ENCODE results near the gene MVD. TPM values are rescaled to one million over a fixed set of nuclear protein-coding genes. Genes with fewer than 3 reads are reported as not detected.

Gene MVD
- total and polyA plus RNA-seq, 2 donors (not counting 1 experiment from before 2014, with no cell fraction given): 35.9 to 204 TPM

DNA sequence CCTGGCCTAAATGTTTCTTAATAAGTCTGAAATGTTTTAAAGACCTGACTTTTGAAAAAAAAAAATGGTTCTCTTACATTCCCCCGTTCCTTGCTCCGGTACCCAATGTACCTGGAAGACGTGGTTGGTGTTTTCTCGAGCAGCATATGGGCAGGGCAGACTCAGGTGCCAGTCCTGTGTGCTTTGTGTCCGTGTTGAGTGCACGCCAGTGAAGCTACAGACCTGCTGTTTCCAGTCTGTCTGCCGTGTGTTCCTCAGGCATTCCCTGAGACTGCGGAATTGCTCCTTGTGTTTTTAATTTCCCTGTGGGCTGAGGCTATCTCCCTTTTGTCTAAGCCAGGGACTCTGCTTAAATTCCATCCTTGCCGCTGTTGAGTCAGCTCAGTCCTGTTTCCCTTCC lies 36.2 kb downstream of the MVD start:
- Histone ChIP-seq H3K36me3 (ENCODE audit: control insufficient read depth, insufficient read depth, low read length) (peaks cover 30% of the 10 kb centered on the region), H3K9me3 (ENCODE audit: control insufficient read depth, insufficient read depth, low read depth, low read length) (no peaks in the 10 kb centered on the region), H4K20me1 (ENCODE audit: control insufficient read depth, extremely low read depth, insufficient read depth, low read length) (no peaks in the 10 kb centered on the region), H3K4me3 (replicated peaks in 1 of 4; ENCODE audit: control extremely low read depth in 1 of 4, insufficient read depth in 1 of 4, low read depth in 3 of 4, low read length in 4 of 4) (no peak overlapping the region), H3K79me2 (ENCODE audit: control insufficient read depth, insufficient read depth, low read length) (no peaks in the 10 kb centered on the region), H2AFZ (ENCODE audit: low read length) (no peak overlapping the region), H3K27me3 (ENCODE audit: control insufficient read depth, insufficient read depth, low read length) (no peaks in the 10 kb centered on the region), H3K4me2 (ENCODE audit: extremely low read depth, insufficient read depth, low read length) (no peak overlapping the region), H3K27ac (ENCODE audit: insufficient read depth, low read length) (no peak overlapping the region), H3K9ac (ENCODE audit: insufficient read depth, low read length) (no peak overlapping the region), H3K4me1 (ENCODE audit: control insufficient read depth, extremely low read depth, insufficient read depth, low read length) (no peaks in the 10 kb centered on the region)
- TF ChIP-seq CTCF (conservative IDR thresholded peaks at IDR 0.05 in 1 of 2, IDR thresholded peaks at IDR 0.05 in 1 of 2; ENCODE audit: low read depth in 1 of 2, low read length in 2 of 2) (no peak), EZH2 (IDR thresholded peaks at IDR 0.05; ENCODE audit: low read length, missing control alignments) (no peak)
- DNase-seq (ENCODE audit: low read depth in 2 of 2): no peak

DNA sequence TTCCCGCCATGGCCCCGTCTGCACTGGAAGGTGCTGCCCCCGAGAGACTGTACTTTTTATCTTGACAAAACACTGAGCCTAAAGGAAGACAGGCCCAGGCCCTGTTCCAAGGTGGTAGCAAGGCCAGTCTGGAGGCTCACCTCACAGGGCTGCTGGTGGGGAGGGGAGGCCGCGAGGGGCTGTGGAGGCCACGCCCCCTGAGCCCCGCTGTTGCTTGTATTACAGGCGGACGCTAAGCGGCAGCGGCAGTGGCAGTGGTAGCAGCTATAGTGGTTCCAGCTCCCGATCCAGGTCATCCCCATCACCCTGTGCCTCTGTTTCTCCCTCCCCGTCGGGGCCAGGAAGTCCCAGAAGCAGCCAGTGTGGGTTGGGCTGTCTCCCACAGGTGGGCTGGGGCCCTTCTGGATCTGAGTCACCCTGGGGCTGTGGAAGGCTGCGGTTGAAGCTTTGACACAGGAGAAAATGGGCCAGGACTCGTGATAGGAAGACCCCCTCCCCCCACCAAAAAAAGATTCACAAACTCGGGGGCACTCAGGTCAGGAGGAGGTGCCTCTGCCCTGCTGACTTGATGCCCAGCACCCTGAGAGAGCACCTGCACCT lies 37.8 kb downstream of the MVD start:
- peaks cover 25% of the 10 kb centered on the region for H3K36me3 ChIP-seq (ENCODE audit: control insufficient read depth, insufficient read depth, low read length)
- DNase-seq (ENCODE audit: low read depth in 2 of 2): no peak

GRCh38 chr16:88624481-88624880 lies 38.4 kb downstream of the MVD start:
- no peak for DNase-seq (ENCODE audit: low read depth in 2 of 2)
- peaks cover 24% of the 10 kb centered on the region for H3K36me3 ChIP-seq (ENCODE audit: control insufficient read depth, insufficient read depth, low read length)
- no peak for TF ChIP-seq CTCF (conservative IDR thresholded peaks at IDR 0.05 in 1 of 2, IDR thresholded peaks at IDR 0.05 in 1 of 2; ENCODE audit: low read depth in 1 of 2, low read length in 2 of 2)
- no peak for TF ChIP-seq EZH2 (IDR thresholded peaks at IDR 0.05; ENCODE audit: low read length, missing control alignments)
- H3K4me3 ChIP-seq (replicated peaks in 1 of 4; ENCODE audit: control extremely low read depth in 1 of 4, insufficient read depth in 1 of 4, low read depth in 3 of 4, low read length in 4 of 4): no peak overlapping the region
- H2AFZ ChIP-seq (ENCODE audit: low read length): no peak overlapping the region
- no peaks in the 10 kb centered on the region for H3K9me3 ChIP-seq (ENCODE audit: control insufficient read depth, insufficient read depth, low read depth, low read length)
- H3K9ac ChIP-seq (ENCODE audit: insufficient read depth, low read length): no peak overlapping the region
- no peaks in the 10 kb centered on the region for H3K4me1 ChIP-seq (ENCODE audit: control insufficient read depth, extremely low read depth, insufficient read depth, low read length)
- H3K79me2 ChIP-seq (ENCODE audit: control insufficient read depth, insufficient read depth, low read length): no peaks in the 10 kb centered on the region
- no peak overlapping the region for H3K27ac ChIP-seq (ENCODE audit: insufficient read depth, low read length)
- no peak overlapping the region for H3K4me2 ChIP-seq (ENCODE audit: extremely low read depth, insufficient read depth, low read length)
- H4K20me1 ChIP-seq (ENCODE audit: control insufficient read depth, extremely low read depth, insufficient read depth, low read length): no peaks in the 10 kb centered on the region
- H3K27me3 ChIP-seq (ENCODE audit: control insufficient read depth, insufficient read depth, low read length): no peaks in the 10 kb centered on the region

More for the DNA sequence above, 37.8 kb downstream of the MVD start:
- Histone ChIP-seq H3K4me2 (ENCODE audit: extremely low read depth, insufficient read depth, low read length) (no peak overlapping the region), H4K20me1 (ENCODE audit: control insufficient read depth, extremely low read depth, insufficient read depth, low read length) (no peaks in the 10 kb centered on the region), H3K9ac (ENCODE audit: insufficient read depth, low read length) (no peak overlapping the region), H3K4me3 (replicated peaks in 1 of 4; ENCODE audit: control extremely low read depth in 1 of 4, insufficient read depth in 1 of 4, low read depth in 3 of 4, low read length in 4 of 4) (no peak overlapping the region), H3K79me2 (ENCODE audit: control insufficient read depth, insufficient read depth, low read length) (no peaks in the 10 kb centered on the region), H2AFZ (ENCODE audit: low read length) (no peak overlapping the region), H3K27me3 (ENCODE audit: control insufficient read depth, insufficient read depth, low read length) (no peaks in the 10 kb centered on the region), H3K9me3 (ENCODE audit: control insufficient read depth, insufficient read depth, low read depth, low read length) (no peaks in the 10 kb centered on the region), H3K4me1 (ENCODE audit: control insufficient read depth, extremely low read depth, insufficient read depth, low read length) (no peaks in the 10 kb centered on the region), H3K27ac (ENCODE audit: insufficient read depth, low read length) (no peak overlapping the region)
- TF ChIP-seq CTCF (conservative IDR thresholded peaks at IDR 0.05 in 1 of 2, IDR thresholded peaks at IDR 0.05 in 1 of 2; ENCODE audit: low read depth in 1 of 2, low read length in 2 of 2) (no peak), EZH2 (IDR thresholded peaks at IDR 0.05; ENCODE audit: low read length, missing control alignments) (no peak)

Data from fibroblast of lung (primary cell).